Left renal pelvis (tissue), 4 donors: ENCODE measurements around the gene GABBR2. TPM values are rescaled to one million over a fixed set of nuclear protein-coding genes. Genes with fewer than 3 reads are reported as not detected.

Experiments
- DNase-seq, 4 donors: peaks; one replicate each; pipeline ENCODE4 v3.0.0-alpha.2; 2013; ENCODE audit warnings: low read depth in 4 of 4, low spot score in 3 of 4
- polyA plus RNA-seq, 4 donors: library from polyadenylated mRNA; unstranded; fragments of 120-200 nt; gene quantifications; one replicate each; pipeline ENCODE4 v1.2.1, GENCODE V29; 2013; ENCODE audit not compliant: insufficient read length in 4 of 4

GABBR2 gene
- polyA plus RNA-seq, 4 donors = 4.0 to 14.3 (median 5.1) TPM

DNA sequence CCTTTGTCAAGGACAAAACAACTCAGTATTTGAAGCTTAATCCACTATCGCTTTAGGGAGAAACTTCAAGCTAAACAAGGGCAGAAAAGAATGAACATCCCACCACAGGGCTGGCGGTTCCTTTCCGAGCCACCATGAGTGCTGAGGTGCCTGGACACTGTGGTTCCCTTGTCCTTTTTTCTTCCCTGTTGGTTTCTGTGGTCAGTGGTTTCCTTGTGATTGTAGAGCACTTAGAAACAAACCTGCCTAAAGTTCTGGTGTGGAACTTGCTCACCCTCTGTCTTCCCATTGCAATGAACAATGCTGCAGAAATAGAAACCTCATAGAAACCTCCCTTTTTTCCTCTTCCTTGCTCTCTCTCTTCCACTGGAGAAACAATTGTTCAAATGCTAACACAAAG, 373.9 kb downstream of the GABBR2 start:
- DNase-seq = no peak

DNA sequence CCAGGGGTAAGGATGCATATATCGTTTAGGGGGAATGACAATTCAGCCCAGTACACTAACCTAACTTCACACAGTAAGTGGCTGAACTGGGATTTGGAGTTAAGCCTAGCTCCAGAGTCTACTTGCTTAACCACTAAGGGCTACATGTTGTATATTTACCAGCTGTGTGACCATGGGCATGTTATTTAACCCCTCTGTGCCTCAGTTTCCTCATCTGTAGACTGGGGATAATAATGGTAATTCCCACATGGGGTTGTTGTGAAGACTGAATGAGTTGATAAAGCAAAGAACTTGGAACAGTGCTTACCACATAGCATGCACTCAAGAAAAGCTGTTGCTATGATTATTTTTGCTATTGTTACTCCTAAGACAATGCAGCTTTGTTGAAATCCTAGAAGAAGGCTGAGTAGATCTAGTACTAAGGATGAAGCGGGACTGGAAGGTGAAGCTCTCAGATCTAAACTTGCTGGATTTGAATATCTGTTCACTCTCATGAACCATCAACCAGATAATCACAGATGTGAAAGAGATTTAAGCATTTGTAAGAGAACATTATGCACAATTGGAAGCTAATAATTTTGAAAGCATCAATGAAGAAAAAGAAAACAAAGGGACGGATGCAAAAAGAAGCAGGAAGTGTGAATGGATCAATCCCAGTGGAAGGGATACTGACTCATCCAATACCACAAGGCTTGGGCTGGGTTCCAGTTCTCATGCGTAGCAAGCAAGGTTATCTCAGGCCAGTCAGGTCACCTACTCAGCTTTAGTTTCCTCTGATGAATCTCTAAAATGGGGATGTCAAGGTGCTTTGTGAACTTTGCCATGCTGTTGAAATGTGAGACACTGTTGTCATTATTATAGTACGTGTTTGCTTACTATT, 374.8 kb downstream of the GABBR2 start:
- no peak for DNase-seq

DNA sequence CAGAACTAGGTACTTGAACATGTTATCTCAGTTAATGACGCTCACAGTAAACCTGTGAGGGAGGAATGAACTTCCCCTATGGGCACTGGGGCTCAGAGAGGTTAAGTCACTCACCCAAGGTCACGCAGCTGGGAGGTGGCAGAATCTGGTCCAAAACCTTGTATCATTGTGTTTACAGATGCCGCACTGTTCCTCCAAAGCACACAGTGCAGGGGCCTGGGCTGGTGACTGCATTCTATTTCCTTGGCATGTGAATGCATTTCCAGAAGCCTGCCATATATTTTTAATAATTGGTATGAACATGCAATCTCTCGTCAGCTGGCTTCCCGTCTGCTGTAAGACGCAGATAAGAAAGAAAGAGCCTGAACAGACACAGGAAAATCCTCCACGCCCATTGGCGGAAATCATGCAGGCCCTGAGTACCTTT, 376.3 kb downstream of the GABBR2 start:
- DNase-seq = no peak

DNA sequence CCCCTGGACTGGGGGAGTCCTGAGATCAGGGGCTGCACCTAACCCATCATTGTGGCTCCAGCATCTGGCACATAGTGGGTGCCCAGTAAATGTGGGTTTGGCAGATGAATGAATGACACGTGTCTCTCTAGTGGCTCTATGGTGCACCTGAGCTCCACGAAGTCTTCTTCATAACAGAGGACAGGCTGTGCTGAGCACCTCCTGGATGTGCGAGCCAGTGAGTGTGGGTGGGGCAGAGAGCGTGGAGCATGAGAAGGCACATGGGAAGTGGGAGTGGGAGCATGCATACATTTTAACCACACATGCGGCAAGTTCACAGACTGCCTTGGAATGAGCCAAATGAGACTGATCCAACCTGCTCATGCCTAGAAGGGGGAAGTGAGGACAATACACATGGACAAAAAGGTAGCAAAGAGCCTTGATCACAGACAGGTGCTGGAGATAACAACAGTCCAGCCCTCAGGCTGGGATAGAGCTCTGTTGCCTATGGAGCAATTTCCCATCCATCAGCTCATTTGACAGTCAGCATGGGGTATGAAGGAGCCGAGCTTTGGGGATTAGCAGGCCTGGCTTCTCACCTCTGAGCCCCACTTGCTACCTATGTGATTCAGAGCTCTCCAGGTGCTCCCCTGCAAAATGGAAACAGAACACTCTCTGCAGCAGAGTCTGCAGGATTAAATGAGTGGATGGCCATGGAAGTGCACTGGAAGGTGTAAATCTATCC, 377.0 kb downstream of the GABBR2 start:
- no peak for DNase-seq

DNA sequence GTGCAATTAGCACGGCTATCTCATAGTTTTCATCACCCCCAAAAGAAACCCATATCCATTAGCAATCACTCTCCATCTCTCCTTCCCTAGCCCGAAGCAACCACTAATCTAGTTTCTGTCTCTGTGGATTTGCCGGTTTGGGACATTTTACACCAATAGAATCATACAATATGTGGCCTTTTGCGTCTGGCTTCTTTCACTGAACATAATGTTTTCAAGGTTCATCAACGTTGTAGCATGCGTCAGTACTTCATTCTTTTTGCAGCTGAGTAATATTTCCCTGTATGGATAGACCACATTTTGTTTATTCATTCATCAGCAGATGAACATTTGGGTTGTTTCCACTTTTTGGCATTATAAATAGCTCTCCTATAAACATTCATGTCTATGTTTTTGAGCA, 377.9 kb downstream of the GABBR2 start:
- DNase-seq = no peak

DNA sequence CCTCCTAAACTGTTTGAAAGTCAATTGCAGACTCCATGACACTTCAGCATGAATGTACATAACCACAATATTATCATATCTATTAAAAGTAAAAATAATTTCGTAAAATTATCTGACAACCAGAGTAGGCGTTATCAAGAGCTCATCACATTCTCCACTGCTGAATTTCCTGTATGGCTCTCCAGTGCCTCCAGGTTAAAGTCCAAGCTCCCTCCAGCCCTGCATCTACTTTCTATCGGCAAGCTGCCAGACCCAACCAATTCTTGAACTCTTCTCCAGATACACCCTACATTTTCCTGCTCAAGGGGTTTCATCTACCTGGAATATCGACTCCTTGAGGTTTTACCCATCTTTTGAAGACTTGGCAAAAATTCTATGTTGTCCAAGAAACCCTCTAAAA, 378.8 kb downstream of the GABBR2 start:
- DNase-seq = no peak

DNA sequence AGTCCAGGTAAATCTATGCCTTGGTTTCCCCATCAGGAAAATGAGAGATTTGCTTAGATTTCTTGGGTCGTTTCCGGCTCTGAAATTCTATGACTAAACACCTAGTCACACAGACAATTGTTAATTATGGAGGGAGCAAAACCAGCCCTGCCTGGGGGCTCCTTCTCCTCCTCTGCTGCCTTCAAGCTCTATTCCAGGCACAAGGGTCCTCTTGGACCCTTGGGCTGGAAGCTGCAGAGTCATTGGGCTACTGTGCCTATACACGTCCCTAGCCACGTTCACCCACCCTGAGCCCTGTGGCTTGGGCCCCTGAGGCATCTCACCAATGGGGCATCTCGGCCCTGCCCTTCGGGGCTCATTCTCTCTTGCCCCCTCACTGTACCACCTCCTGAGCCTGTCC, 379.5 kb downstream of the GABBR2 start:
- no peak for DNase-seq

DNA sequence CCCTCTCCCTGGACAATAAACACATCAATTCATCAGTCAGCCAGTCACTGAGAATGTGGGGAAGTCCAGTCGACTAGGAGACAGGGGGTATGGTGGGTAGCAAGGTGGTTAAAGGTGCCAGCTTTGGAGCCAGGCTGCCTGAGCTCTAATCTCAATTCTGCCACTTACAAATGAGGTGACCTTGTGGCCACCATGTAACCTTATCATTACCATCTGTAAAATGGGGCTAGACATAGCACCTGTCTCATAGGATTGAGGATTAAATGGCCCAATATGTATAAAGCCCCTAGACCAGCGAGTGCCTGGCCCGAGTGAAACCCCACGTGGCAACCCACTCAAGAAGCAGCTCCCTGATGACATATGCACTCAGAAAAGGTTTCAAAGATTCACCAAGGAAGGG, 380.0 kb downstream of the GABBR2 start:
- no peak for DNase-seq

DNA sequence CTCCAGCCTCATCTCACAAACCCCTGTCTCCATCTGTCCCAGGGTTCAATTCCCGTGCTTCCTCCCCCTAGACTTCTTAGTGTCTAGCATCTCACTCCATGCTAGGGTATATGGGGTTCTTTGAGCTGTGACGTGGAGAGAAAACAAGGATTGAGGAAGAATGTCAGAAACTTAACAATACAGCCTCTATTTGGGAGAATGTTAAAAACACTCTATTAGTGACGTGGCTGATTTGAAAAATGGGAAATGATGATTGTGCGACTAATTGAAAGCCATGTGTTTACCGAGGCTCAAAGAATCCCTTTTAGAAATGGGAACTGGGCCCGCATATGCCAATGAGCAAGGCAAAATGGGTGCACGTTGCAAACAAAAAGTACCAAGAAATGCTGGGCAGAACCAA, 380.6 kb downstream of the GABBR2 start:
- DNase-seq = no peak

DNA sequence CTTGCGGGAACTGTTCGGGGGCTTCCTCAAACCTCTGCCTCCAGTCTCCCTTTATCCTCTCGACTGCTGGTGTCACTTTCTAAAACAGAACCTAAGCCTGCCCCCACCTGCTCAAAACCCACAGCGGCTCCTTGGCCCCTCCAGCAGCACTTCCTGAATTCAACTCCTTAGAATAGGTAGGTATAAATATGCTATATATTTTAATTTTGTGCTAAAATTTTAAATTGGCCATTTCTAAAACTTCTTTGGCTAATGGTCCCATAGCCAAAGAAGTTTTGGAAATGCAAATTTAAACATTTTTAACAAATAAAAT, 381.5 kb downstream of the GABBR2 start:
- DNase-seq = no peak

DNA sequence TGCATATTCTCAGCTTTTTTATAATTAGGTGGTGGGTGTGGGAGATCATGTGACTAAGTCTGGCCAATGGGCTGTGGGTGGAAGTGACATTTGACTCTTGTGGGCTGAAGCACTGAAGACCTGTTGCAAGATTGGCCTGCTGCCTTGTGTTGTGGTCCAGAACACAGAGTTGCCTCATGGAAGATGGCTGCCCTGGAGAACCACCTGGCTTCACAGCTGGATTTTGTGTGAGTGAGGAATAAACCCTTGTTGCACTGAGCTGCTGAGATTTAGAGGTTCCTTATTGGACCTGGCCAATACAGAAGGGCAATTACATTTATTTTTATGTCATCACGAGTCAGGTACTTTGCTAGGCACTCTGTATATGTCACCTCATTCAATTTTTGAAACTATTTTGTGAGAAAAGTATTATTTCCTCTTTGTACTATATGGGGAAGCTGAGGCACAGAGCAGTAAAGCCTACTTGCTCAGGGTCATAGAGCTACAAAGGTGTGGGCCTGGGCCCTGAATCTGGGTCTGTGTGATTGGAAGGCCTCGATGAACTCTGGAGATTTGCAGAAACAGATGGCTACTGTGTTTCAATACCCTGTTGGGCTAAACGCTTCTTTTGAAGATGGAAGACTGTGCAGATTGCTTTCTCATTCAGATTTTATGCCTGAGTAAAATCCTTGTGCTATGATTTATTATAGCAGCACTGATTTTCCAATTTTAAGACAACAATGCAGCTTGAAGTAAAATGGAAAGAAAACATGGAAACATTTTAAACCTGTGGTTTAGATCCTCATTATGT, 382.1 kb downstream of the GABBR2 start:
- DNase-seq = no peak

DNA sequence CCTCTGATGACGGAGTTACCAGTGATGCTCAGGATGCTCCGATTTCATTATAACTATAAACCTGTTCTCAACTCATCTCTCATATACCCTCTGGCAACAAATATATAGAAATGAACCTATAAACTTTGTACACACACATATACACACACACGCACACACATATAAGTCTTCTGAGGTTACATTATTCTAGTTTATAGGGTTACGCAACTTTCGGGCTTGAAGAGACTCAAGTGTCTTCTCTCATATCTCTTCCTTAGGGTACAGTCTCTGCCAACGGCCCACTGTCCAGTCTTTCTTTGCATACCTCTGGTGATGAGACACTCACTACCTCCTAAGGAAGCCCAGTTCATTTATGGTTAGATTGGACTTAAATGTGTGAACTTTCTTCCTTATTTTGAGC, 383.9 kb downstream of the GABBR2 start:
- DNase-seq = no peak

DNA sequence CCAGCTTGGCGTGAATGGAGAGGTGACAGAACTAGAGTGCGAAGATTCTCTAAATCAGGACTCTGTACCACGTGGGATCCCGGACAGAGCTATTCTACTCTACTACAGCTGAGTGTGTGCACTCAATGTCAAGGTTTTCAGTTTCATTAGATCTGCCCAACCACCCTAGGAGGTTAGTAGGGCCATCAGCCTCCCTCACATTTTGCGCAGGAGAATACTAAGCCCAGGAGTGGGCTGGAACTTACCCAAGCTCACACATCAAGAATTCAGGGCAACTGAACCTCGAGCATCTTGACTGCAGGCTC, 385.0 kb downstream of the GABBR2 start:
- no peak for DNase-seq

DNA sequence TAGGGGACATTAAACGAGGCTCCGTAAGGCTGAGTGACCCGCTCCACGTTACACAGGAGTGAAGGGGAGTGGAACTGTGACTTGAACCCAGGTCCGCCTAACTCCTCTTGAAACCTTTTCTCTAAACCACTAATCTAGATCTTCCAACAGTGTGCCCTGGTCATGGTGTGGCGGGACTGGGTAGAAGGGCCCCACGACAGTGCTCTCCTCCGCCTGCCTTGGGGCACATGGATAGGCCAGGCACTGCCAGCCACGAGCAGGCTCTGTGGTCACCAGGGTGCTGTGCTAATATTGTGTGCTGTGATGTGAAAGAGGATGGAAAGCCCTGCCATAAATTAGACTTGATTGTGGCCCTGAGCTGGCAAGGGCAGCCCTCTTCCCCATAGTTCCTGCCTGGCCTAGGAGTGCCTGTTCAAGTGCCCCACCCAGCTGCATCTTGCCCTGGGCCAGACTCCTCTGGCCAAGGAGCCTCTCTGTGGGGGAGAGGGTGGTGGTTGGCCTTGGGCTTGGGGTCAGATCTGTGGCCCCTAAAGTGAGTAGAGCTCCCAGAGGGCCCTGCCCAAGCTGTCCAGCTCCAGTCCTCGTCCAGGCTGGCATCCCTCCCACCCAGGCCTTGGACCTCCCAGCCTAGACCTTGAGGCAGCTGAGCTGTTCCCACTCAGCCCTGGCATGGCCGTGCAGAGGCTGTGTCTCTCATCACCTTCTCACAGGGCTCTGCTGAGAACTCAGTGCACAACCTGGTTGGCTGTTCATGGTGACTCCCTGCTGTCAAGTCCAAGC, 385.5 kb downstream of the GABBR2 start:
- no peak for DNase-seq

DNA sequence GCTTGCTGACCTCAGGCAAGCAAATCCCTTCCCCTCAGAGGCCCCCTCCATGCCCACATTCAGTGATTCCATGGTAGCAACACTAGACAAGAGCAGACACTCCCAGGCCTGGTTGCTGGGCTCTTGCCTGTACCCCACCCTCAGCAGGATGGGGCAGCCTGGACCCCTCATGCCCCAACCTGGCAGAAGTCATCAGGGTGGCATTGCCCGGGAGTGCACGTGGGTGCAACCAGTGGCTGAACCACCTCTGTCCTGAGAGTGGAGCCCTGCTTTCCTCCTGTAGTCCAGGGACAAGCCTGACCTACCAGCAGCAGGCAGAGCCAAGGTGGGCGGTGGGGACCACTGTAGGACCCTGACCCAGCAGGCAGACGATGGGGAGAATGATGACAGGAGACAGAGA, 387.5 kb downstream of the GABBR2 start:
- DNase-seq = no peak

DNA sequence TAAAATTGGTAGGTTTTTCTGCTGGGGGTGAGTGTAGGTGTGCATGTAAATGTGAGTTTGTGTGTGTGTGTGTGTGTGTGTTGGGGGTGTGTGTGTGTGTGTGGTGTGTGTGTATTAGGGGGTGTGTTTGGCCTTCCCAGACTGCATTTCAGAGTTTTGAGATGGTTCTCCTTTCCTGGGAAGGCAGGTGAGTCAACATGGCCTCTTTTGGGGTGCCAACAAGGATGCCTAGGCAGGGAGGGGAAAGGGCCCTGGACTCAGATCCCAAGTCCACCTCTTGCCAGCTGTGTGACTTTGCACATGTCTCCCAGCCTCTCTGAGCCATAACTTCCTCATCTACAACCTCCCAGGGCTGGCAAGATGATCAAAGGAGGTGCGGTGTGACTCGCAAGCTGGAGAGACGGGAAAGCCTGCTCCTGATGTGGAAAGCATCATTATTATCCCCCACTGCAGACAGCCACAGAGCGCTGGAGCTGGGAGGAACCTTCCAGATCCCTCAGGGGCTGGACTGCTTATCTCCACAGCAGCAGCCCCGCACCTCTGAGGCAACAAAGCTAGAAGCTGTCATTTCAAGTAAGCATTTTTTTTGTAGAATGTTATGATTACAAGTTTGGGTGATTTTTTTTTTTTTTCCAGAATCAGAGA, 389.8 kb downstream of the GABBR2 start:
- DNase-seq = no peak

DNA sequence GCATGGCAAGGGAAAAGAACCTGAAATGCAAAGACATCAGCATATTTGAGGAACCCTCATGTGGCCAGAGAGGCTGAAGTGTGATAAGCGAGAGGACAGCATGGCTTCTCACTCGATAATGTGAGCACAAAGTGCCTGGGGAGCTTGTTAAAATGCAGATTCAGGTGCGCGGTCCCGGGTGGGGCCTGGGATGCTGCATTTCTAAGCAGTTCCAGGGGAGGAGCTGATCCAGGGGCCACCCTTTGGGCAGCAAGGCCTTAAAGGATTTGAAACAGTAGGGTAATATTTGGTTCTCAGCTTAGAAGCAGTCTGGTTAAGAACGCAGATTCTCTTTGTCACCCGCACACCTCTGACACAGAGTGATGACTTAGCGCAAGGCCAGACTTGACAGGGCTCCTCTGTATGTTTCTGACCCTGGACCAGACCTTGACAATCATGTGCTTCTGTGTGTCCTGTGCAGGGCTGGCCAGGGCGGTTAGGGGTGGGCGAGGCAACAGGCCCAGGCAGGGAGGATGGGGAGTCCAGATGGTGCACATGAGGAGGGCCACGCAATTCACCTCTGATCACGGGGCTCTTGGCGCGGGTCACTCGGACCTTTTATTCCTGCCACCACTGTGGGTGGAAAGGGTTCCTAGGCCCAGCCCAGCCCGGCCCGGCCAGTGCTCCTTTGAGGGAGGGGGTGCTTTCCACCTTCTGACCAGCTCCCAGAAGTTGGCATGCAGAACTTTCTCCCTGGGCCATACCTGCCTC, 390.5 kb downstream of the GABBR2 start:
- no peak for DNase-seq

DNA sequence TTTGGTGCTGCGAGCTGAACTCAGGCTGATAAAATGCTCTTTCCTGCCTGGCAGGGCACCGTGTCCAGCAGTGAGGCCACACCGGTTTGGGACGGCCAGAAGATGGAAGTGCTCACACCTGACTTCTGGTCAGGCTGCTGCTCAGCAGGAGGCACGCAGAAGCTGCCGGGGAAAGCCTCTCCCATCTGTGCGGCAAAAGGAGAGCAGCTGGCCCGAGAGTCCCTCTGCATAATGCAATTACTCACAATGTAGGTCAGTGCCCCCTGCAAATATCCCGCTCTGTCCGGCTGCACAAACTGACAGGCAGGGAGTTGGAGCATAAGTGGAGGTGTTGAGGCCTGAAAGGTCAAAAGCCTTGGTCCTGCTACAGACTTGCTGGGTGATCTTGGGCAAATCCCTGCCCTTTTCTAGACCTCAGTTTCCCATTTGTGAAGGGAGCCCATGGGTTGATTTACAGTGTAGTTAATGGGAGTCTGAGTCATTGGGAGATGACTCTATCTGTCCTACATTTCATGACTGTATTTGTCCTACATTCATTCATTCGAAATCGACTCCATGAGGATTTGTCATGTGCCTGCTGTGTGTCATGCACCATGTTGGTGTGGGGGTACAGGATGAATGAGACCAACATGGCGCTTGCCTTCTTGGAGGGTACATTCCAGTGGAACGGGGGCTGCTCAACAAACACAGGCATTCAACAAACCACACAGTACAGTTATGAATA, 391.4 kb downstream of the GABBR2 start:
- no peak for DNase-seq
